HepG2 (cell line): ENCODE data around the gene PAQR5.

Experiments used
- JUND ChIP-seq: sonication (generic); formaldehyde crosslinking; IDR thresholded peaks from 2 replicates; pipeline ENCODE4 v1.8.0; 2022; ENCODE audit warnings: mild to moderate bottlenecking, missing genetic modification reagents
- SMC3 ChIP-seq: IDR thresholded peaks from 2 replicates; pipeline ENCODE4 v1.6.1; 2011; ENCODE audit warnings: low read length, improper control_type of control experiment
- ZNF275 ChIP-seq: sonication (generic); formaldehyde crosslinking; IDR thresholded peaks from 2 replicates; pipeline ENCODE4 v1.8.0; 2022; ENCODE audit warnings: missing genetic modification reagents, mild to moderate bottlenecking, inconsistent platforms, borderline replicate concordance

- TF ChIP-seq ZNF275 (no peak), SMC3 (no peak), JUND (no peak)
These were observed 22.7 kb upstream of the PAQR5 start for GRCh38 chr15:69275933-69276560.
